Raji (cell line): ENCODE measurements around the gene PSMD2.

Source experiments
- POLR2A ChIP-seq: IDR thresholded peaks from 2 replicates; pipeline ENCODE4 v1.6.1; 2011; ENCODE audit warnings: low read depth, low read length, control low read depth; ENCODE audit not compliant: insufficient read depth

PSMD2 gene

GRCh38 chr3:184299488-184300377 is 692 bp downstream of the PSMD2 start:
- no peak for TF ChIP-seq POLR2A

- TF ChIP-seq POLR2A: no peak
These were observed 1.3 kb downstream of the PSMD2 start for GRCh38 chr3:184300378-184300720.

GRCh38 chr3:184305577-184305976 is 6.5 kb downstream of the PSMD2 start:
- no peak for TF ChIP-seq POLR2A

GRCh38 chr3:184306341-184306972 is 7.4 kb downstream of the PSMD2 start:
- no peak for TF ChIP-seq POLR2A

- TF ChIP-seq POLR2A: no peak
These were observed 8.9 kb downstream of the PSMD2 start for GRCh38 chr3:184307915-184308314.

- TF ChIP-seq POLR2A: no peak
These were observed 9.7 kb downstream of the PSMD2 start for GRCh38 chr3:184308744-184309143.

GRCh38 chr3:184311633-184312032 is 12.6 kb downstream of the PSMD2 start:
- TF ChIP-seq POLR2A: no peak

- TF ChIP-seq POLR2A: peak; percentile 83
These were observed 15.3 kb downstream of the PSMD2 start, which contains the start of gene EIF4G1 for GRCh38 chr3:184314363-184314699. Gene EIF4G1, plus strand, starts transcription at chr3:184314606. Its CDS starts 1,191 bp downstream, at chr3:184315797.

GRCh38 chr3:184314700-184315542 is 15.9 kb downstream of the PSMD2 start:
- peak; percentile 0; the same call in 1 of the 2 replicates for TF ChIP-seq POLR2A

GRCh38 chr3:184315543-184315867 is 16.5 kb downstream of the PSMD2 start:
- TF ChIP-seq POLR2A: no peak

GRCh38 chr3:184315871-184316661 is 17.0 kb downstream of the PSMD2 start:
- TF ChIP-seq POLR2A: no peak

GRCh38 chr3:184316792-184317191 is 17.8 kb downstream of the PSMD2 start:
- TF ChIP-seq POLR2A: no peak

GRCh38 chr3:184317201-184317600 is 18.2 kb downstream of the PSMD2 start:
- no peak for TF ChIP-seq POLR2A

GRCh38 chr3:184320104-184320445 is 21.0 kb downstream of the PSMD2 start:
- TF ChIP-seq POLR2A: no peak

- TF ChIP-seq POLR2A: no peak
These were observed 22.6 kb downstream of the PSMD2 start for GRCh38 chr3:184321666-184322065.
